ENCODE data around the gene ELK3. TPM values are rescaled to one million over a fixed set of nuclear protein-coding genes. Genes with fewer than 3 reads are reported as not detected.

Gene ELK3
- total RNA-seq, 1 donor from 2014 or later = 12.0 TPM

DNA sequence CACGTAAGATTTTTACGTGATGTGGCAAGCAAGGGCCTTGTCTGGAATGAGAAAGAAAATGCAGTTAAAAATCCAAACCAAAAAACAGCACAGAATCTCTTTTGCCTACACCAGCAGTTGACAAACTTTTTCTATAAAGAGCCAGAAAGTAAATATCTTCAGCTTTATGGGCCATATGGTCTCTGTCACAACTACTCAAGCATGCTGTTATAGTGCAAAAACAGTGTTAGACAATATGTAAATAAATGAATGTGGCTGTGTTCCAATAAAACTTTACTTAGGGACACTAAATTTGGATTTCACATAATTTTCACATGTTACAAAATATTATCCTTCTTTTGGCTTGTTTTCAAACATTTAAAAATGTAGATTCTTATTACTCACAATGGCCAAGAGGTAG lies 6.2 kb upstream of the ELK3 start:
- DNase-seq (ENCODE audit: low spot score) = peak; percentile 69

DNA sequence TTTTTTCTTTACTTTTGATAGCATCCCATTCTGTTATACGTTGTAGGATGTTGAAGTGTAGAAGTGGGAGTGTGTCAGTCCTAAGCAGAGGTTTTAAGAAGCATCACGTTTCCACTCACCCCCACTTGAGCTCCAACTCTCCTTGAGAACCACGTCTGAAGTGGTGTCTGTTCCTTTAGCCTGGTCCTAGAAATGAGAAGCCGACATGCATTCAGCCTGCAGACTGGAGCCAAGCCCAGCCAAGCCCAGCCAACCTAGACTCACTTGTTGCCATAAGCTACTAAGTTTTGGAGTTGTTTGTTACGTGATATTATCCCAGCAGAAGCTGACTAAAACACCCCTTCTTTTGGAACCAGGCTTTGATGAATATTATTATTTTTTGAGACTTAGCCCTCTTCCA lies 4.4 kb upstream of the ELK3 start:
- no peak for DNase-seq (ENCODE audit: low spot score)

DNA sequence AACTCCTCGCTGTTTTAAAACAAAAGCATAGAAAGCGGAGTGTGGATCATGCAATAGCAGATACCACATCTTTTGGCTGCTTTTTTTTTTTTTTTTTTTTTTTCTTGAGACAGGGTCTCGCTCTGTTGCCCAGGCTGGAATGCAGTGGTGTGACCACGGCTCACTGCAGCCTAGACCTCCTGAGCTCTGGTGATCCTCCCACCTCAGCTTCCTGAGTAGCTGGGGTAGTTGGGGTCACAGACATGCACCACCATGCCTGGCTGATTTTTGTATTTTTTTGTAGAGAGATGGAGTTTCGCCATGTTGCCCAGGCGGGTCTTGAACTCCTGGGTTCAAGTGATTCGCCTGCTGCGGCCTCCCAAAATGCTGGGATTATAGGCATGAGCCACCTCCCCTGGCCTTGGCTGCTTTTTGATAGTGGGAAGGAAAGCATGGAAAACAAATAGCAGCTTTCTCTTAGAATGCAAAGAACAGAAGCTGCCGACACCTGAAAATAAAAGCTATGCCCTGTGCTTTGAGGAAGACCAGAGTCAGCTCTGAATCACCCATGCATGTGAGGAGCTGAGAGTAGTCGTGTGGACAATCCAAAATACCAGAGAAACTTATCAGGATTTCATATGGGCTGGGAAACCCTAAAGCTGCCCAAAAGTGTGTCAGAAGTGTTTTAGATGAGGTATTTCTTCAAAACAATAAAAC lies 3.6 kb upstream of the ELK3 start:
- peak; percentile 66 for DNase-seq (ENCODE audit: low spot score)

DNA sequence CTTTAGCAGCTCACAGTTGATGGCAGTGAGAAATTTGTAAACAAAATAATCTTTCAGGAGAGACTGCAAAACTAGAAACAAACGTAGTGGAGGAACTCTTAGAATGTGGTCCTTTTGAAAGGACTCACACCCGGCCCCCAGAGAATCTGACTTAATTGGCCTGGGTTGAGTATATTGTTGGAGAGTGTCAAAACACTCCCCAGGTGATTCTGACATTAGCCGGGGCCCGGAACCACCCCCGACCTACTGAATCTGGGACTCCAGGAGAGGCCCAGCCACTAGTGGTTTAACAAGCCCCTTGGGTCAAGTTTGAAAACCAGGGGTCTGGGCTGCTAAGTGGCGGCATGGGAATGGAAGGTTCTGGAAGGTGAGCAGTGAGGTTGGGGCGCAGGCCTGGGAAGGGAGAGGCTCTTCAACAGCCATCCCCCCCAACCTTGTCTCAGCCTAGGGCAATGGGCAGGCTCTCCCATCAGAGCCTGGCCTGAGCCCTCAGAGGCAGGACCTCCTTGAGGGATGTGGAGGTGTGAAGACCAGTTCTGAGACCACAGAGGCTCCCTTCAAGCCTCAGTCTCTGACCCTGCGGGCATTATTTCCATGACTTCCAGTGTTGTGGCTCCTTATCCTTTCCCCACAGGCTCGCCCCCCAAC lies 1.1 kb upstream of the ELK3 start:
- no peak for DNase-seq (ENCODE audit: low spot score)

DNA sequence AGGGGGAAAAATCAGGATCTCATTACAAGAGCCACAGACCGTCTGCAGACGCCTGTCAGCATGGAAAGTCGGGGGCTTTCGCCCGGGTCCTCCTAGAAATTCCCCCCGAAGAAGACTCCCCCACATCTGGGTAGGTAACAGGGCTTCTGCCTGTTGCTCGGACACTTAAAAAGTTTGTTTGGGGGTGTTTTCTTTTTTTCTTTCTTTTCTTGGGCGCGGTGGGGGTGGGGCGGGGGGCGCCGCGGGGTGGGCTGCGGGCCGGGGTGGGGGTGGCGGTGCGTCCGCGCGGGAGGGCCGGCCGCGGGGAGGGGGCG lies 358 bp downstream of the ELK3 start:
- no peak for DNase-seq (ENCODE audit: low spot score)

DNA sequence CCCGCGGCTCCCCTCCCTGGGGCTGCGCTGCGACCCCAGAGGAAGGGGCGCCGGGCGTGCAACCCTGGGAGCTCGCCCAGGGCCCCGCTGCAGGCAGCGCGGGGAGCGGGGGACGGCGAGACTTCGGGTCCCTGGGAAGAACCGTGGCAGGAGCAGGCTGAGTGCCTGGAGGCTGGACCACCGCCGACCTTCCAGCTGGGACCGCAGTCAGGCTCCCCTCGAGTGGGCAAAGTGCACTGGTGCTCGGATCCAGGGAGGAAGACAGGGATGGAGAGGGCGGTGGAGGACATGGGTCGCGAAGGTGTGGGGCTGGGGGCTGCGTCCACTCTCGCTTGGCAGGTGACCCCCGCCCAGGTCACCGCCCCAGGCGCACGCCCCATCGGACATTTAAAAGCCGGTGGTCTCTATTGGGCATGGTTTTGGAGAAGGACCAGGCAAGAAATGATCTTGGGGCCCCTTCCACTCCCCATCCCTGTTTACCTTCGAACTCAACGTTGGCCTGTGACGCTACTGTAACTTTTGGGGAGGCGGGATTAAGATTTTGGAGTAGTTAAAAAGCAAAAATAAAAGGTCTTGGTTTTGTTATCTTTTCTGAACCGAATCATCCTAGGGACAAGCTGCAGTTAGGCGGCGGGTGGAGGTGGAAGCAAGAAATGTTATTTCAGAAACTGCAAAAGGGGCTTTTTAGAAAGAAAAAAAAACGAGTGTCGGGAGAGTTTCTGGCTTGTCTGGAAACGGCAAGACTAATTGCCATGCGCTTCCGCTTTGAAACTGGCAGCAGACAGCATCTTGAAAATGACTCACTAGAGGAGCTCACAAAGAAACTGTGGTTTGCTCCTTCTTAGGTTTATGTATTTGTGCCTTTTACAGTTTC lies 1.0 kb downstream of the ELK3 start:
- DNase-seq (ENCODE audit: low spot score) = peak; percentile 88

DNA sequence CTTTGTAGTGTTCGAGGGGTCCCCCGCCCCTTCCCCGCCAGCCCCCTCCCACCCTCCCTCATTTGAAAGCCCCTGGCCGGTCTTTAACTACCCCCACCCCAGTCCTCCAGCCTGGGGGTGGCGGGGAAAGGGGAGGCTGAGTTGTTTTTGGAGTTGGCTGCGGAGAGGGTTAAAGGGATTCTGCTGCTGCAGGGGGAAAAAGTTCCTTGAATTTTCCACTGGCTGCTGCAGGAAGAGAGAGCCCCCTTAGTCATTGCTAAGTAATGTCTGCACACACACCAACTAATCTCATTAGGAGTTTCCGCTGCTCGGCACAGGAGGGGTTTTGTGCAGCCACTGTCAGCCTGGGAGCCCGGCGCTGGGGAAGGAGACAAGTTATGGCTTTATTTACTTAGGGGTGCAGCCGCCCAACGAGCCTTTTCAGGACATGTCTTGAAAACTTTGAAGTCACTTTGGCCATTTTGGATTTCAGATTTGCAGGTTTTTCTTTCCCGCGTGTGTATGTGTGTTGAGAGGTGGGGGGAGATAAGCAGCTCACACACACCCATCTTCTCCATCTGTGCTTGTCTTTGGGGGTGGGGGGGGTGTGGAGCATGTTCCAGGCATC lies 1.8 kb downstream of the ELK3 start:
- DNase-seq (ENCODE audit: low spot score) = peak; percentile 78

DNA sequence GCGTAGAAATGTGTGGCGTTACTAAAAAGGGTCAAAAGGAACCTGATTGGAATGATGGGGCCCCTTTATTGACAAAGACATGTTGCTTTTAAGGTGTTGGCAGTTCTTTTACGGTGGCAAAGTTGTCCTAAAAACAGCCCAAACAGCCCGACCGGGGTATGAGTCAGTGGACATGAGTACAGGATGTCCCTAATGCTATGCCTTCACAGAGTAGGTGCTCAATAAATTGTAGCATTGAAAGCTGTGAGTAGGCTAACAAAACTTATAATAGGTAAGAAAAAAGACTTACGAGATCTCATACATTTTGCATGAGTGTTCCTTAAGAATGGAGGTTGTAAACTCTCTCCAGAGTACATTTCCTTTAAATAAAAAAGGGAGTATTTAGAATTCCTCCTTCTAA lies 2.6 kb downstream of the ELK3 start:
- no peak for DNase-seq (ENCODE audit: low spot score)

DNA sequence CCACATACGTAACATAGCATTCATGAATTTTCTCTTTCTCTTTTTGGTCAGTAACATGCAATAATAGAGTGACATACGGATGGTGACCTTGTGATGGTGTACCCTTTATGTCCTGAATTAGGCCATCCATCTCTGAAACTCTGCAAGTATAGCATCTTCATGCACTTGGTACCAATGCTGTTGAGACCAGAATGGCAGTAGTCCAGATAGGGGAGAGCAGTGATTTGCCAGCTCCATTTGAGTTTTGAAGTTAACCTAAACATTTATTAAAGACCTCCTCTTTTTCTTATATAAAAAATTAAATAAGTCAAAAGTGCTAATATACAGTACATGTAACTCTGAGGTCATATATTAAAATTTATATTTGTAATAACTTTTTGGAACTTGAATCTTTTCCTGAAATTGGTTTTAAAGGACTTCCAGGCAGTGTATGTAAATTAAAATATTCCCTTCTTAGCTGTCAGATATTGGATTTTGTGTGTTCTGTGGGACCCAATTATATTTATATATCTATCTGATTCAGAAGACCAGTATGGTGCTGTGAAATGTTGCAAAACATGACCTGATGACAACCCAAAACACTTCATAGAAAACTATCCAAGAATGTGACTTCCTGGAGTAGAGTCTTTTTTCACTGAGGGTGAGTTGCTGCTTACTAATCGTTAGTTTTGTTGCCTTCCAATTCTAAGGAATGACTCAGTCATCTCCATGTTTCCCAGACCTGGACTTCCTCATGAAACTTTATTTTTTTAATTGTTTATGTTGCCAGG lies 3.5 kb downstream of the ELK3 start:
- DNase-seq (ENCODE audit: low spot score) = peak; percentile 39

DNA sequence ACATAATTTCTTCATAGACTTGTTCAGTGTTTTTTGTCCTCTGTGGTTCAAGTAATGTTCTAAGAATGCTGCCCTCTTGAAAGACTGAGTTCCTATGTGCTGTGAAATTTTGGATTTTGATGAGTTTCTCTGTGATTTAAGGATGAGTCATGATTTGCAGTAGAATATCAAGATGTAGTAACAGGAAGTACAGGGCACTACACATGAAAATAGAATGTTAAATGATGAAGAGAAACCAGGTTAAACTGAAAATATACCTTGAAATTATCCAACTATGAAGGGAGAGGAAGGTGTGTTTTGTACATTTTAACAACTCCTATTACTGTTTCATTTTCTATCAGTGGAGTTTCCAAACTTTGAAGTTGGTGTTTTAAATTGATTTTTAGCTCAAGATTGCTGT lies 4.8 kb downstream of the ELK3 start:
- no peak for DNase-seq (ENCODE audit: low spot score)

DNA sequence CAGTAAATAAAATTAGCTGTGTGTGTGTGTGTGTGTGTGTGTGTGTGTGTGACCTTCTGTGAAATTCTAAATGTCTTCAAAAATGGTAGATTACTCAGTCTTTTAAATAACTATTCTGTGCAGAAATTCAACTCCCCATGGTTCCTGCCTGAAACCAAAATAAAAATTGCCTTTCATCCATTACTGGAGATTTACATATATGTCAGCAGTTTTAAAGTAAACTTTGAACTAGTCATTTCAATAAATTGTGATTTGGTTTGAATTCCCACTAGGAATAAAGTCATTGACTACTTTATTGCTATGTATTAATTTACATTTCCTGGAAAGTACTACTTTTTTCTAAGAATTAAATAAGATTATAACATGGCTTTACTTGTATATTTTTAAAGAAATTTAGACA lies 5.3 kb downstream of the ELK3 start:
- no peak for DNase-seq (ENCODE audit: low spot score)

DNA sequence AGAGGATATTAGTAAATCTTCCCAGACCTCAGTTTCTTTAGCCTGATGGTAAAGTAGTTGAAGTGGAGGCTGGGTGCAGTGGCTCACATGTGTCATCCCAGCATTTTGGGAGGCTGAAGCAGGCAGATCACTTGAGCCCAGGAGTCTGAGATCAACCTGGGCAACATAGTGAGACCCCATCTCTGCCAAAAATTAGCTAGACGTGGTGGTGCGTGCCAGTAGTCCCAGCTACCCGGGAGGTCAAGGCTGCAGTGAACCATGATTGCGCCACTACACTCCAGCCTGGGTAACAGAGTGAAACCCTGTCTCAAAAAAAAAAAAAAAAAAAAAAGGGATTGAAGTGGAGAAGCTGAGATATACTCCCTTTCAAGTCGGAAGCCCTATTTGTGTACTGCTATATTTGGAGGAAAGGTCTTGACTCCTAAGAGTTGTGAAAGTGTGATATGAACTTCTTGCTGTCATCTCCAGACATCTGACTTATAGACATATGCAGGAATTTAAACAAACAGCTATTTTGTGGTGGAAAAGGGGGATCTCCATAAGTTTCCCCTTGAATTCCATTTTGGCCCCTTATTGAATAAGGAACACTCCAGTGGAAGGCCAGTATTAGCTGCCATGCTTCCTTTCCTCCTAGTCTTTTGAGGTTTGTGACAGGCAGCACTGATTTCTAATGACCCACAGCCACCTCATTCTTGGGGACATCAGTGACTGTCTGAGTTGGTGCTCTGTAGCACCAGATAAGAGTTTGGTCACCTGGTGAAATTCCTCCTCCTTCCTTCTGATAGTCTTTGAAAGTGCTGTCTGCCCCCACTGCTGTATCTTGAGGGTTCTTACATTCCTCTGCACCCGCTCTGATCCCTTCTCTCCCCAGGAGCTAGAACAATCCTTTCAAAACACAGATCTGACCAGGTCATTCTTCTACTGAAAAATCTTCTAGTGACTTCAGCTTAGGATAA lies 7.4 kb downstream of the ELK3 start:
- no peak for DNase-seq (ENCODE audit: low spot score)

DNA sequence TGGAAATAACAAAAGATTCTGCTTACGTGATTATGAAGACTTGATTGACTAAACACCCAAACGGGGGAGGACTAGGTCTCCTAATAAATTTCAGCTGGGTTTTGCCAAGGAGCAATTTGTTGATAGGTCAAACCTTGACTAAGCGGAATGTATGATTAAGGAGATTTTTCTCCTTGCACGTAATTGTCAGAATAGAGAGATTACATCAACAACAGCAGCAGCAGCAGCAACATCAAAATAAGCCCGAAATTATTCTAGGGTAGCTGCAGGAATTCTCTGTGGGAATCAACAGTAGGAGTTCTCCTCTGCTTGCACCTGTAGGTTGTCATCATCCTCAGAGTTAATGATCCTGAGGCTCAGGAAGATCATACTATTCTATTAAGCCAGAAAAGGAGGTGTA lies 10.2 kb downstream of the ELK3 start:
- no peak for DNase-seq (ENCODE audit: low spot score)

DNA sequence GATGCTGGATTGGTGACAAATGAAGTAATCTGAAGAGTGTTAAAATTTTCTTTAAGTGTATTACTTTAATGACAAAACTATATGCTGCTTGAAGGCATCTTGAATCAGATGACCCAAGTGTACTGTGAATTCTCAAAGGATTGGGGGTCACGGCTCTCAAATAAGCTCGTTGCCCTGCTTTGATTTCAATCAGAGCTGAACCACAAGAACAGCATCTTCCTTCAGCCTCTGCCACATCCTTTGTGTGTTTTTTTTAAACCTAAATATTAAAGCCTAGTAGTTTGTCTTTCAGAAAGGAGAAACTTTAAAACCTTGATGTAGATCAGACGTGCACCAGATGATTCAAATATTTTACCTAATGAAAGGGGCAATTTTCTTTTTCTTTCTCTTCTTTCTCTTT lies 11.7 kb downstream of the ELK3 start:
- DNase-seq (ENCODE audit: low spot score) = no peak

DNA sequence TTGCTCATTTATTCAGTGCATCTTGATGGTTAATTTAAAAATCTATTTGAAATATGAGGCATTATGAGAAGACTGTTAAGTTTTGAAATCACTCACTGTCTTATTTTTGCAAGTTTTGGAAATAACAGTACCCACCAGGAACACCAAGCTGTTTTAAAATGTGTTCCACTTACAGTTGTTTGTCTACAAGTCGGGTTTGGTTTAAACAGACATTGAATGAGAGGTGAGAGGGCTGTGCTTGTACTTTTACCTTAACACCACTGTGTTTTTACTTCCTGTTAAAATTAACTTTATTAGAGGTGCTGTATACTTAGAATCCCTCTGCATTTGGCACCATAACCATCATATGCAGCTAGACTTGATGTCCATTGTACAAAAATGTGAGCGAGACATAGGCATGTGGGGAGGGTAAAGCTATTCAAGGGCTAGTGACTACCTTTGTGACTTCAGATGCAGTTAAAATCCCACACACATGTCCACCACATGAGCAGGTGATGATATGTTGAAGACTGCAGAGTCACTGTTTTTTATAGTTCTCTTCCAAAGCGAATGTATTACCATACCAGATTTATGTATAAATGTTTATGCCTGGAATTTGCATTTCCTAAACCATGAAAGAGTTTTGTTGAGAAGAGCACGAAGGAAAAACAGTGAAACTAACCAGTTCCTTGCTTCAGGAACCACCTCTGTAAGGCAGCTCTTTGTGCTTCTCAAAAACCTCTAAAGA lies 12.9 kb downstream of the ELK3 start:
- DNase-seq (ENCODE audit: low spot score) = no peak

DNA sequence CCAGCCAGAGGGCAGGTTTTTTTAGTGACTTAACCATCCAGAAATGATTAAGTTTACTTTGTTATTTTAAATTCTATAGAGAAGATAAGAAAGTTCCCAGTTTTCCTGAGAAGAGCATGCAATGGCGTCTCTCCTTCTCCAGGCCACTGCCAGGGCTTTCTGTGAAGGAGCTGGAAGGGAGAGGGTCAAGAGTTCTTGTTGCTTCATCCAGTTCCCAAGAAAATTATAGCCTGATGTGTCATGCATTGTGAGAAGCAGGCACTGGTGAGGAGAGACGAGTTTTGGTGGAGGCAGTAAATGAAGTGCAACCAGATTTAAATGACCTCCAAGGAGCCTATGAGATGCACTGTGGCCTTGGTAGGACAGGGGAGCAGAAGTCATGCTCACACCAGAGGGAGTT lies 14.2 kb downstream of the ELK3 start:
- DNase-seq (ENCODE audit: low spot score) = no peak

DNA sequence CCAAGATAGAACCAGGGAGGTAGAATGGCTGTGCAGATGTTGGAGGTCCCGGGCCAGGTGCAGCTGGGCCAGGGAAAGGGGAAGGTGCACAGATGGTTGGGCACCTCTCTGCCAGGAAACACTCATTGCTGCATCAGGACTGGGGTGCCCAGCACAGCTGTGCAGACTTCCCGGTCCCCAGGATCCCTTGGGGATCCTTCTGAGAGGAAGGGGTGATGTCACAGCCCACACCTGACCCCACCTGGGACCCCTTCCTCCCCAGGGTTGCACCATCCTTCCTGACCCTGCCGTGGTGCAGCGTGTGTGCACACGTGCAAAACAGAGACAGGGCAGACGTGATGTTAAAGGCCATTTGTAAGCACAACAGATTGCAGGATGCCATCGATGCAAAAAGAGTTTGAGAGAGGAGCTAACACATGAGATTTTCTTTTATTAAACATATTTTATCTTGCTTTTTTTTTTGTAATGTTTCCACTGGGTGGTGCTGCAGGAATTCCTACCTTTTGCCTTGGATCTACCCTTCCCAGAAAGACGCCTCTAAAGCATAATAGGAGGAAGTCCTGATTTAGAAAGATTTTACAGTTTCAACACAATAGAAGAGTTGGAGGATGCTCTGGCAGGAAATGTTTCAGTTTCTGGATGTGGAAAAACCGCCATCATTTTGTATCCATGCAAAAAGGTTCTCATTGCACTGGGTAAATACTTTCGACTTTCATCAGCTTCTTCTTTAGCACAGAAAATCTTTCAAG lies 14.8 kb downstream of the ELK3 start:
- no peak for DNase-seq (ENCODE audit: low spot score)

DNA sequence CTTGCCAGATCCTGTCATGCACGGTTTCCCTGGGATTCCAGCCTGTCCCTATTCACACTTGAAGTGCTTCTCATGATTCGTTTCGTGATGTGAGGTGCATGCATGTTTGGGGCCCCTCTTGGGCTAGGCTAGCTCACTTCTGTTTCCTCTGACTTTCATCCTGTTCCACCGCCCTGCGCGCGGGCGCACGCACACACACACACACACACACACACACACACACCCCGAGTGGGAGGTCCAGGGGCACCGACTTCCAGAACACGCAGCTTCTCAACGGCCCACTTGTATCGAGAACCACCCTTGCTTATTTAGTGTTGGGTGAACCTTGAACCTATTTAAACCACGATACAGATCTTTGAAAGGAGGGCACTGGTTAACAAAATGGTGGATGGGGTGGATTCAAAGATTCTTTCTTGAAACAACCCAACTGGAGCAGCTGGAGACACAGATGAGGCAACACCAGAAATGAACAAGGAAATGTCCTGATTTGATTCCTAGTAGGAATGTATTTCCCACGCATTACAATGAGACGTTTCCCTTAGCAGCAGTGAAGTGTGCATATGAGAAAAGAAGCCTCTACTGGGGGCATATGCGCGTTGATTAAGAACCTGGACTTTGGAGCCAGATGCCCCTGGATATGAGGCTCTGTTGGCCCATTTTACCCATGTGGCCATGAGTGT lies 16.3 kb downstream of the ELK3 start:
- no peak for DNase-seq (ENCODE audit: low spot score)

DNA sequence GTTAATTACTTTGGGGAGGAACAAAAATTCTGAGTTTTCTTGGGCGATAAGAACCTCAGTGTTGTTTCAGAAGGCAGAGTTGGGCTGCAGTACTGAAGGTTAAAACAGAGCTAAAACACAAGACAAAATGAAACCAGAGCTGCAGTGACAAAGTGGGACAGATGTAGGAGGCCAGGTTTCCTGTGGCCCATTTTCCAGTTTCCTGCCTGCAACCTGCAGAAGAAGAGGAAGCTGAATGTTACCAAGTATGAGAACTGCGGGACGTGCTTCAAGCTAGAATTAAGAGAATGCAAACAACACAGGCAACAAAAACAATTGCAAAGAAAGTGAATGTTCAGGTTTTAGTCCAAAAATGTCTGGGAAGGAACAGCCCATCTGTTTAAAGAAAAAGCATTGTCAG lies 17.8 kb downstream of the ELK3 start:
- DNase-seq (ENCODE audit: low spot score) = no peak
